Measurements from ENCODE around the gene CKLF. TPM values are rescaled to one million over a fixed set of nuclear protein-coding genes. Genes with fewer than 3 reads are reported as not detected.
A peak's percentile ranks its signal among the peaks of the same experiment; 100 is the strongest.
"Not testable (repeated sequence)": the region's sequence is repeated elsewhere in the genome, so short reads cannot be mapped to it uniquely, and the experiment has no call there.

CKLF gene
- total RNA-seq, 1 donor from 2014 or later = 33.0 TPM

DNA sequence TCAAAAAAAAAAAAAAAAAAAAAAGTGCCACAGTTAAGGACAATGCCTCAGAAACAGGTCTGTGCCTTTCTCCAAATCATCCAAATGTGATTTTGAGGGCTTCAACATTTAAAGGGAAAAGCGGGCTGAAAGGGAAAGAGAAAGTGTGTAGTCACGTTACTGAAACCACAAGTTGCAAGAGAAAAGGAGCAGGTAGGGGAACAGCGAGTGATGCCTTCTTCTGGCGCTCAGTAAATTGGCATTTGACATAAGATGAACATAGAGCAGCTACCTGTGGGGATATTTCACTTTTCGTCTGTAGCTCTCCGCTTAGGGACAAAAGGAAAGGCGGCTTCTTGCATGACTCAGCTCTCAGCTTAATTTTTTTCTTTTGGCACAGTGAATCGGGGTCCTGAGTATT, 37.9 kb downstream of the CKLF start:
- DNase-seq (ENCODE audit: low spot score in 2 of 2) (no peak), FAIRE-seq (no peak)

DNA sequence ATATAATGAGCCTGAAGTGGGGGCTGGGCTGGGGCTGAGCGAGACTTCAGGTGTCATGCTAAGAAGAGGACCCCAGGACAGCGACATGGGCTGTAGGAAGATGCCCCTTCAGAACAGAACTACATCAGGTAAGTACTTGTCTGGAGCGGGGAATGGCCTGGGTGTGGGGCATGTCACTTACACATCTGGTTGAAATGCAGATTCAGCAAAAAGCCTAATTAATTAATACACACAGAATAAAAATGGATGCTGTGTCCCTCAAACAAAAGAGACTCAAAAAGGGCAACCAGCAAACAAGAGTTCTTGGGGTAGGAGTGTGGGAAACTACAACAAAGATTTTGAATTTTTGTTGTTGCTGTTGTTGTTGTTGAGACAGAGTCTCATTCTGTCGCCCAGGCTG, 38.6 kb downstream of the CKLF start:
- FAIRE-seq (no peak), DNase-seq (ENCODE audit: low spot score in 2 of 2) (no peak)

DNA sequence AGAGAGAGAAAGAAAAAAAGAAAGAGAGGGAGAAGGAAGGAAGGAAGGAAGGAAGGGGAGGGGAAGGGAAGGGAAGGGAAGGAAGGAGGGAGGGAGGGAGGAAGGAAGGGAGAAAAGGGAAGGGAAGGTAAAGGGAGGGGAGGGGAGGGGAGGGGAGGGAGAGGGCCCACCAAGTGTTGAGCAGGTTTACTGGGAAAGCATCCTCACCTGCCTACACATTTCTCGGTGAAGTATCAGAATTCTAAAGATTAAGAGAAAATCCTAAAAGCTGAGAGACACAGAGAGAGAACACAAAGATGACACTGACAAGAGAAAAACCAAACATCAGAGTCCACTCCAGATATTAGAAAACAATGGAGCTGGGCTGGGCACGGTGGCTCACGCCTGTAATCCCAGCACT, 39.9 kb downstream of the CKLF start:
- DNase-seq (ENCODE audit: low spot score in 2 of 2) = no peak
- FAIRE-seq = no peak

DNA sequence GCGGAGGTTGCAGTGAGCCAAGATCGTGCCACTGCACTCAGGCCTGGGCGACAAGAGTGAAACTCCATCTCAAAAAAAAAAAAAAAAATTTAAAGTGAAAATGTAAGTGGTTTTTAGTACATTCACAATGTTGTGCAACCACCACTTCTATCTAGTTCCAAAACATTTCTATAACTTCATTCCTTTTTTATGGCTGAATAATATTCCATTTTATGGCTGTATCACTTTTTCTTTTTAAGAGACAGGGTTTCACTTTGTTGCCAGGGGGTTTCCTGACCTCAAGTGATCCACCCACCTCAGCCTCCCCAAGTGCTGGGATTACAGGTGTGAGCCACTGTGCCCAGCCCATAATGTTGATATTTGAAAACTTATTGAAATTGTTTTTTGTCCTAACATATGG, 40.4 kb downstream of the CKLF start:
- FAIRE-seq (no peak), DNase-seq (ENCODE audit: low spot score in 2 of 2) (no peak)

DNA sequence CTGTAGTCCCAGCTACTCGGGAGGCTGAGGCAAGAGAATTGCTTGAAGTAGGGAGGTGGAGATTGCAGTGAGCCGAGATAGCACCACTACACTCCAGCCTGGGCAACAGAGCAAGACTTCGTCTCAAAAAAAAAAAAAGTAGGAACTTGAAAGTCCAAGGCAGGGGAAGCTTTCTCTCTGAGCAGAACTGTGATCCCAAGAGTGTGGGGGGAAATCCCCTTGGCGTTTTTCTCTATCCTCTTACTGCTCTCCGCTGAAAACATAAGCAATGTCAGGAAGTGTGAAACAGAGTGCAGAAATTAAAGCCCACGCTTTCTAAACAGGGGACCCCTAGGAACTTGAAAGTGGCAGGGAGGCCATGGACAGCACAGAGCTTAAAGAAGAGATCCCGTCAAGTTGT, 42.4 kb downstream of the CKLF start:
- no peak for FAIRE-seq
- DNase-seq (ENCODE audit: low spot score in 2 of 2) = no peak

DNA sequence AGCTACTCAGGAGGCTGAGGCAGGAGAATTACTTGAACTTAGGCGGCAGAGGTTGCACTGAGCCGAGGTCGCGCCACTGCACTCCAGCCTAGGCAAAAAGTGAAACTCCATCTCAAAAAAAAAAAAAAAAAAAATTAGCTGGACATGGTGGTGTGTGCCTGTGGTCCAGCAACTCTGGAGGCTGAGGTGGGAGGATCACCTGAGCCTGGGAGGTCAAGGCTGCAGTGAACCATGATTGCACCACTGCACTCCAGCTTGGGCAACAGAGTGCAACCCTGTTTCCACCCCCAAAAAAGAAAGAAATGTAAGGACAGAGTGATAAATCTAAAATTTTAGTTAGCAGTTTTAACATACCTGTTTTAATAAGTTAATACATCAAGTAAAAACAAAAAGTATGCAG, 44.2 kb downstream of the CKLF start:
- not testable (repeated sequence) for FAIRE-seq; DNase-seq (ENCODE audit: low spot score in 2 of 2)

DNA sequence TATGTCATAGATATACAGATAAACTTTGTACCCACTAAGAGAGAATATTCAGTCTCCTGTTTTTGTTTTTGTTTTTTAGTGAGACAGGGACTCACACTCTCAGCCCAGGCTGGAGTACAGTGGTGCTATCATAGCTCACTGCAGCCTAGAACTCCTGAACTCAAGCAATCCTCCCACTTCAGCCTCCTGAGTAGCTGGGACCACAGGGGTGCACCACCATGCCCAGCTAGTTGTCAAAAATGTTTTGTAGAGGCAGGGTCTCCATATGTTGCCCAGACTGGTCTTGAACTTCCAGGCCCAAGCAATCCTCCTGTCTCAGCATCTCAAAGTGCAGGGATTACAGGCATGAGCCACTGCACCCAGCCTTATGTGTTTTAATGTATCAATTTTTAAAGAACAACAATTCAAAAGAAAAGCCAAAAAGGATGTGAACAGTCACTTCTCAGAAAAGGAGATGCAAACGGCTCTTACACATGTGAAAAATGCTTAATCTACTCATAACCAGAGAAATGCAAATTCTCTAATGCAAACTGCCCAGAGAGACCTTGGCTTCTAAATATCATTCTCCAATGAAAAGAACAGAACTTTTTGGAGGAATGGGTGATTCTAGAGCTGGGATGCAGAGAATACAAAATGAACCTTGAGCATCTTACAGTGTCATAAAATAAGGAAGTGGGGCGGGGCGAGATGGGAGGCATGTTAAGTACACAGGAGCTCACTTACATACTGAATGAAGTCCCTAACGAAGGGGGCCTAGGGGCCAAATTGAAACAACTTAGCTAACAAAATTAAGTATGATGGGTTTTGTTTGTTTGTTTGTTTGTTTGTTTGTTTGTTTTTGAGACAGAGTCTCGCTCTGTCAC, 44.8 kb downstream of the CKLF start:
- FAIRE-seq (no peak), DNase-seq (ENCODE audit: low spot score in 2 of 2) (no peak)

DNA sequence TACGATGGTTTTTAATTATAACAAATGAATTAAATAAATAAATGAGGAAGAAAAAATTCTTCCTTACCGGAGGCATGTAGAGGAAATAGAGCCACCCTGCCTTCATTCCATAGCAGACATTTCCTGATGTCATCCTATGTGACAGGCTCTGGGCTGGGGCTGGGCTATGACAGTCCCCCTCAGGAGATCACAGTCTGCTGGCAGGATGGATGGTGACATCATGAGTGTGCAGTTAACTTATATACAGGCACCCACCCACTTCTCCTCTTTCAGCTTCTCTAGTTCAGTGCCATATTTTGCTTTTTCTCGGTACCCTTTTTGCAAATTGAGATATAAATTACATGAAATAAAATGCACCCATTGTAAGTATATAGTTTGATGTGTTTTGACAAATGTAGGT, 45.7 kb downstream of the CKLF start:
- FAIRE-seq (no peak), DNase-seq (ENCODE audit: low spot score in 2 of 2) (no peak)

DNA sequence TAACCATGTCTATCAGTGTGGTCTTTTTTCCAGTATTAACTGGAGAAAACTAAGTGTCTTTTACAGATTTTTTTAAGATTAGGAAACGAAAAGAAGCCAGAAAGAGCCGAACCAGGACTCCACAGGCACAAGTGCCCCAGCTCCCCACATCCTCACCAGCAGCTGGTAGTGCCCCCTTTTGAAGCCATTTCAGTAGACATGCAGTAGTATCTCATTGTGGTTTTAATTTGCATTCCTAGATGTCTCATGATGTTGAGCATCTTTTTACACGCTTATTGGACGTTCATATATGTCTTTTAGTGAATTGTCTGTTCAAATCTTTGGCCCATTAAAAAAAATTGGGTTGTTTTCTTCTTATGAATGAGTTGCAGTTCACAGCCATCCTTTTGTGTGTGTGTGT, 47.4 kb downstream of the CKLF start:
- FAIRE-seq (no peak), DNase-seq (ENCODE audit: low spot score in 2 of 2) (no peak)

DNA sequence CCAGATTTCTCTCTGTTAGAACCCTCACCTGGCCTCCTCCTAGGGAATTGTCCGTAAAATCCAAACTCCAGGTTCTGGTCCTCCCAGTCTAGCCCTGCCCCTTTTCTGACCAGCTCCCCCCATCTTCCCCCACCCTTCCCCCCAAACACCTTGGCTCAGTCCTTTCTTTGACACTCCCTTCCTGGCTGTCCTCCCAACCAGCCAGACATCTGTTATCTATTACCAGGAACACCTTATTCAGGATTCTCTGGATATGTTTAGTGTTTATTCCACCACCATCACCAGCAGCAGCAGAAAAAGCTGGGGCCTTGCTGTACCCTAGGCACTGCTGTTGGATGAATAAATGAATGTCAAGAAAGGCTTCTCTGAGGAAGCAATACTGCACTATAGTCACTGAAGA, 48.1 kb downstream of the CKLF start:
- DNase-seq (ENCODE audit: low spot score in 2 of 2) = no peak
- FAIRE-seq = no peak

DNA sequence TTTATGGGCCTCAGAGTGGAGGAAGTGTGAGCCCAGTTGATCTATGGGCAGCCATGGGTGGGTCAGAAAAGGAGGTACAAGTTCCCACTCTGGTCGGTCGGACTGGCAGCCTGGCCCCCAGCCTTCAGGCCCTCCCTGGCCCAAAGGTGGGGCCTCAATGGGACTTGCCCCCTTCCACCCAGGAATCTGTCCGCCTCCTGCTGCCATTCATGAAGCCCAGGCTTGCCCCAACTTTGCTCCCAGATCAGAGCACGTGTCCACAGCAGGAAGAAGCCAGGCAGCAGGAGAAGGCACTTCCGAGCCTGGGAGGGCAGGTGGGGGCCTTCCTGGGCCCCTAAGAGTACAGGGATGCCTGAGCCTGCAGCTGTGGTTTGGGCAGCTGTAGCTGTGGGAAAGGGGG, 49.1 kb downstream of the CKLF start:
- DNase-seq (ENCODE audit: low spot score in 2 of 2) (no peak), FAIRE-seq (no peak)

DNA sequence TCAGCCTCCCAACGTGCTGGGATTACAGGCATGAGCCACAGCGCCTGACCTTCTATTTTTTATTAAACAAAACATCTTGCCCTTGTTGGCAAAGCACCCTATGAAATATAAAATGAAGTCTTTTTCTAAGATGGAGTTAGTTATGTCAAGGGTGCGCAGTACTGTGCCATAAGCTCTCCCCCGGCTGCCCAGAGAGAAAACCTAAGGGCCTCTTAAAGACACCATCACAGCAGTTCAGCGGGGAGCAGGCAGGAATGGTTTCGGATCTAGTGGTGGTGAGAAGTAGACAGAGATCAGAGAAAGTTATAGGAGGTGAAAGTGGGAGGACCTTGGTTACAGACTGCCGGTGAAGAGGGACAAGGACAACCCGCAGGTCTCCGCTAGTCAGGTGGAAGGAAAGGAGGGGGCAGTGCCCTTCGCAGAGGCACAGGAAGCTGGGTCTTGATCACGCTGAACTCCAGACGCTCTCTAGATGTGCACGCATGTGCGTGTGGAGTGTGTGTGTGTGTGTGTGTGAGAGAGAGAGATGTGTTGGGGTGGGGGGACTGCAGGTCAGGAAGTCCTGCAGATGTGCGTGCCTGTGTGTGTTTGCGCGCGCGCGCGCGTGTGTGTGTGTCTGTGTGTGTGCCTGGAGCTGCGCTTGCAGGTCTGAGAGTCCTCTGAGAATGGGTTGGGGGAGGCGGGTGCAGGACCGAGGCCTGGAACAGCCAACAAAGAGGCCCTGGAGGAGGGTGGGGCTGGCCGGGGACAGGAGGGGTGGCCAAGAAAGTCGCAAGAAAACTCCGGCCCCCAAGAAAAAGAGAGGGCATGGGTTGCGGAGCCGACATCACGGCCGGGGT, 51.4 kb downstream of the CKLF start:
- no peak for FAIRE-seq
- no peak for DNase-seq (ENCODE audit: low spot score in 2 of 2)

DNA sequence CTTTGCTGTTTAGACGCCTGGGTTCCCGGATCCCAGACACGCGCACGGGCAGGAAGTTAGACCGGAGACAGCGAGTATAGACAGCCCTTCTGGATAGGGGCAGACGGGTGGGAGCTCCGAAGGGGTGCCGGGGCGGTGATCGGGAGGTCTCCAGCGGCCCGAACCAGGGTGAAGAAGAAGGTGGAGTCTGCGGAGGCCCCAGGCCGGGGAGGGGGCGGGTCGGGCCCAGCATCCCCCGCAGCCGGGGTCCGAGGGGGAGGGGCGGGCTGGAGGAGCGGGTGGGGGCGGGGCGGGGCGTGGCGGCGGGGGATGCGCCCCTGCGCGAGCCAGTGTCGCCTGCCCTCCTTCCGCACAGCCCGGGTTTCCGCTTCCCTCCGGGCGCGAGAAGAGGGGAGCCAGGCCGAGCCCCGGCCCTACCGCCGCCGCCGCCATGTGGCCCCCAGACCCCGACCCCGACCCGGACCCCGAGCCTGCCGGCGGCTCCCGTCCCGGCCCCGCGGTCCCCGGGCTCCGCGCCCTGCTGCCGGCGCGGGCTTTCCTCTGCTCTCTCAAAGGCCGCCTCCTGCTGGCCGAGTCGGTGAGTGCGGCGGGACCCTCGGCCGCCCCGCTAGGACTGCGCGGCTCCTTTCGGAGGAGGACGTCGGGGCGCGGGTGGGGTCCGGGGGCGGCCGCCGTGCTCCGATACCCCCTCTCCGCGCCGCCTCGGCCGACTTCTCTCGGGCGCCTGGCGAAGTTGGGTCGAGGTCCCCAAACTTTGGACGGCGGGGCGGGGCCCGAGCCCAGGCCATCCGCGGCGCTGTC, 52.2 kb downstream of the CKLF start, which contains the start of gene CMTM3:
TSS of gene CMTM3 (plus strand) at position 329 of the 801 bp plus-strand sequence. CDS start at position 431, 102 bp downstream.
- FAIRE-seq (no peak), DNase-seq (ENCODE audit: low spot score in 2 of 2) (peak; percentile 70 to 73)

DNA sequence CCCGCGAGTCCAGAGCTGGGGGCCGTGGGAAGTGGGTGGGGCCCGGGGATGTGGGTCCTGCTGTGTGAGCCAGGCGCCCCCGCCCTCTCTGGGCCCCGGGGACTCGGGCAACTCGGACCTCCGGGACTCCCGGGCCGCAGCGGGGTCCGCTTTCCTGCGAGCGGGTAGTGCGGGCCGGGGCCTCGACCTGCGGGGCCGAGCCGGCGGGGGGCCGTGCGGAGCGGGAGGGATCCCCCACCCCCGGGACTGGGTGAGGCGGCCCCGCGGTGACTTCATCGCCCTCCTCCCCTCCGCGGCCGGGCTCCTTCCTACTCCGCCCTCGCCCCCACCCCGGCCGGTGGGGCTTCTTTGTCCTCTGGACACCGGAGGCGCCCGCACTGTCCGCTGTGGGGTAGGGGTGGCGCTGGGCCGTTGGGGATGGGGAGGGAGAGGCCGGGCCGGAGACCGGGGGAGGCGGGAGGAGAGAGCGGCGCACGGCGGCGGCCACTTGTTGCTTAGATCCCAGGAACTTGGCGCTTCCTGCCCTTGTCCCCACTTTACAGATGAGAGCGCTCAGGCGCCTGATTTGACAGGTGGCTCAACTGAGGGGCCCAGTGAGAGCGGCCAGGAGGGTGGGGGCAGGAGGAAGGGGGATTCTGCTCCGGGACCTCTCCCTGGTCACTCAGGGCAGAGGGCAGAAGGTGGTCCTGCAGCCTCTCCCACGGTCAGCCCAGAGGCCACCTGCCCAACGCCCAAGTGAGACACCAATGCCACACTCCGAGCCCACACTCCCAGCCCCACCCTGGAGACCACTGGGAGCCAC, 53.0 kb downstream of the CKLF start:
- peak; percentile 51 to 73 for DNase-seq (ENCODE audit: low spot score in 2 of 2)

DNA sequence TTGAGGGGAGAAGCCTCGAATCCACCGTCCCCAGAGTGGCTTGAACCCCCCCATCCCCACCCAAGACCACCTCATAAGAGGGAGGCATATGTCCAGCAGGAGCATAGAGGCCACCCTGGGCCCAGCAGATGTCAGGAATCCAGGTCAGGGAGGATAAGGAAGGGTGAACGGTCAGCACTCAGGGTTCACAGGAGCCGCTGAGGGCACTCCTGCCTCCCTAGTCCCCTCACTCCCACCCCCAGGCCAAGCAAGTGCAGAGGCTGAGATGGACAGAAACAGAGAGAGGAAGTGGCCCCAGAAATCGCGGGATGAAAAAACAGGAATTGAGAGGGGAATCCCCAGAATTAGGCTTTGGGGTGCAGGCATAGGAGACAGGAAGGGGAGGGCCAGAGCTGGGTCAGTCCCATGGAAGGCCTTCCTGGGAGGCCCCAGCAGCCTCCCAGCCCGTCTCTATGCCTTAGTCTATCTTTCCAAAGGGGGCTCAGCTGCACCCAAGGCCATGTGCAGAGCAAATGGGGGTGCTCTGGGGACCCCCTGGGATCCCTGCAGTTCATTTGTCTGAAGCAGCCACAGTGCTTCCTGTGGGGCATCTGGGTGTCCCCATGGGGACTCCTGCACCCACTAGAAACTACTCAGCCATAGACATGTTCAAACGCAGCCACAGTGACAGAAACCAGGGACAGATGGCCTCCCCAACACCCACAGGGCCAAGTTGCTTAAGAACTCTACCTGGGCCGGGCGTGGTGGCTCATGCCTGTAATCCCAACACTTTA, 53.8 kb downstream of the CKLF start:
- FAIRE-seq (no peak), DNase-seq (ENCODE audit: low spot score in 2 of 2) (no peak)

More for the DNA sequence above, 53.0 kb downstream of the CKLF start:
- no peak for FAIRE-seq

DNA sequence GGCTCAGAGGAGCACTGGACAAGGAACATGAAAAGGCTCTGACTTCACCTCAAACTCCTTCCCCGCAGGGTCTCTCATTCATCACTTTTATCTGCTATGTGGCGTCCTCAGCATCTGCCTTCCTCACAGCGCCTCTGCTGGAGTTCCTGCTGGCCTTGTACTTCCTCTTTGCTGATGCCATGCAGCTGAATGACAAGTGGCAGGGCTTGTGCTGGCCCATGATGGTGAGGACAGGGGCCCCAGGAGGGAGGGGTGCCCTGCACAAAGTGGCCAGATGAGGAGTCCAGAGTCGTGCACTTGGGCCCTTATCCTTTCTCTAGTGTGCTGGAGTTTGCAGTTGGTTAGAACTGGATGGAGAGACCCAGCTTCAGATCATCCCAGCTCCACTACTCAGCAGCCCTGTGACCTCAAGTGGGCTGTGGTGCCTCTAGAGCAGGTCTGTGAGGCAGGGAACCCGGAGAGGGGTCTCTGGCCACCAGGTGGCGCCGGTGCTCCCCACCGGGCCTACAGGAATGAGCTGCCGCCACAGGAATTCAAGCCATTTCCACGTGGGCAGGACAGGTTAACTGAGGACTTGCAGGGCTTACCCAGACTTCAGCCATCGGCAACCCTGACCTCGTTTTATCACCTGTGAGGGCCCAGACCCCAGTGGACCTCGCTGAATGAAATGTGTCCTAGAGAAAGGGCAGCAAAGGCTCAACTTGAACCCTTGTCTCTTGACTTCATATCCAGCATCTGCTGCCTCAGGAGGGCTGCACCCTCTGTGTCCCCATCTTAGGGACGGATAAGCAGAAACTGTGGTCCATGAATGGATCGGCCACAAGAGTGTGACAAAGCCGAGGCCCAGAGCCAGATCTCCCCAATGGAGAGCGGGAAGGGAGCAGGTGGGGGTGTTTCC, 56.1 kb downstream of the CKLF start:
- DNase-seq (ENCODE audit: low spot score in 2 of 2) (peak; percentile 69 to 84), FAIRE-seq (no peak)

DNA sequence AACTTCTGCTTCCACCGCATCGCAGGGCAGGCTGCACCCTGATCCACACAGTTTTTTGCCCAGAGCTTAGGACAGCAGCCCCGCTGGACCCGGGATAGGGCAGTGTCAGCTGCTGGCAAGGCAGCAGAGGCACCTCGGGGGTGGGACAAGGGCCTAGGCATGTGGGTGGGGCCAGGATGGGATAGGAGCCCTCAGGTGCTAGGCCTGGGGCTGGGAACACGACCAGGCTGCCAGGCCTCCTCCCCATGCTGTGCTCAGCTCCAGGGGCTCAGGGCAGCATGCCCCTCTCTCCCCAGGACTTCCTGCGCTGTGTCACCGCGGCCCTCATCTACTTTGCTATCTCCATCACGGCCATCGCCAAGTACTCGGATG, 56.7 kb downstream of the CKLF start:
- FAIRE-seq = no peak
- no peak for DNase-seq (ENCODE audit: low spot score in 2 of 2)

All from frontal cortex (tissue), 4 donors.